Activated CD8-positive, alpha-beta memory T cell treated with anti-CD3 and anti-CD28 coated beads for 24 hours (primary cell): ENCODE results near the gene ZDHHC18.
"Not testable (repeated sequence)": the region's sequence is repeated elsewhere in the genome, so short reads cannot be mapped to it uniquely, and the experiment has no call there.

ENCODE experiments used
- DNase-seq: peaks from one replicate; pipeline ENCODE4 v3.0.0-alpha.2; 2020

ZDHHC18 gene

GRCh38 chr1:26861889-26862378 is 35.4 kb downstream of the ZDHHC18 start:
- DNase-seq = no peak

GRCh38 chr1:26862781-26863684 is 36.5 kb downstream of the ZDHHC18 start, which contains the start of gene SFN:
Gene SFN (plus strand): TSS chr1:26863149. CDS start chr1:26863213, 64 bp downstream.
- DNase-seq = peak; percentile 69

- DNase-seq = no peak
These were observed 37.2 kb downstream of the ZDHHC18 start for GRCh38 chr1:26863685-26864077.

- DNase-seq = peak; percentile 97
These were observed 38.4 kb downstream of the ZDHHC18 start for GRCh38 chr1:26864610-26865480.

GRCh38 chr1:26873097-26873496 is 46.6 kb downstream of the ZDHHC18 start:
- not testable (repeated sequence) for DNase-seq

GRCh38 chr1:26874896-26875295 is 48.4 kb downstream of the ZDHHC18 start:
- DNase-seq = no peak

GRCh38 chr1:26877326-26877725 is 50.8 kb downstream of the ZDHHC18 start:
- no peak for DNase-seq

- DNase-seq = no peak
These were observed 53.3 kb downstream of the ZDHHC18 start for GRCh38 chr1:26879793-26880192.

- DNase-seq = not testable (repeated sequence)
These were observed 55.1 kb downstream of the ZDHHC18 start for GRCh38 chr1:26881611-26882010.

GRCh38 chr1:26882696-26883463 is 56.4 kb downstream of the ZDHHC18 start:
- no peak for DNase-seq

- no peak for DNase-seq
These were observed 60.6 kb downstream of the ZDHHC18 start for GRCh38 chr1:26887125-26887524.

GRCh38 chr1:26888231-26888630 is 61.7 kb downstream of the ZDHHC18 start:
- DNase-seq = no peak

GRCh38 chr1:26889551-26890466 is 63.3 kb downstream of the ZDHHC18 start, which contains the start of gene GPN2:
Gene GPN2 (minus strand): TSS chr1:26890283. CDS start chr1:26890096, 187 bp downstream.
- DNase-seq = peak; percentile 89

- no peak for DNase-seq
These were observed 63.9 kb downstream of the ZDHHC18 start for GRCh38 chr1:26890467-26890796.

GRCh38 chr1:26894263-26894662 is 67.8 kb downstream of the ZDHHC18 start:
- DNase-seq = no peak

- DNase-seq = no peak
These were observed 70.9 kb downstream of the ZDHHC18 start for GRCh38 chr1:26897351-26897750.

GRCh38 chr1:26900001-26900814 is 73.7 kb downstream of the ZDHHC18 start, which contains the start of gene GPATCH3:
Gene GPATCH3 (minus strand): TSS chr1:26900467. CDS start chr1:26900442, 25 bp downstream.
- DNase-seq = peak; percentile 92

GRCh38 chr1:26900815-26901511 is 74.5 kb downstream of the ZDHHC18 start:
- DNase-seq = no peak
